Fibroblast of skin of back (primary cell): Measurements from ENCODE around the gene PHF1.
A peak's percentile ranks its signal among the peaks of the same experiment; 100 is the strongest.

Source experiments
- DNase-seq: peaks from one replicate; pipeline ENCODE4 v3.0.0-alpha.2; 2013

The PHF1 gene

DNA sequence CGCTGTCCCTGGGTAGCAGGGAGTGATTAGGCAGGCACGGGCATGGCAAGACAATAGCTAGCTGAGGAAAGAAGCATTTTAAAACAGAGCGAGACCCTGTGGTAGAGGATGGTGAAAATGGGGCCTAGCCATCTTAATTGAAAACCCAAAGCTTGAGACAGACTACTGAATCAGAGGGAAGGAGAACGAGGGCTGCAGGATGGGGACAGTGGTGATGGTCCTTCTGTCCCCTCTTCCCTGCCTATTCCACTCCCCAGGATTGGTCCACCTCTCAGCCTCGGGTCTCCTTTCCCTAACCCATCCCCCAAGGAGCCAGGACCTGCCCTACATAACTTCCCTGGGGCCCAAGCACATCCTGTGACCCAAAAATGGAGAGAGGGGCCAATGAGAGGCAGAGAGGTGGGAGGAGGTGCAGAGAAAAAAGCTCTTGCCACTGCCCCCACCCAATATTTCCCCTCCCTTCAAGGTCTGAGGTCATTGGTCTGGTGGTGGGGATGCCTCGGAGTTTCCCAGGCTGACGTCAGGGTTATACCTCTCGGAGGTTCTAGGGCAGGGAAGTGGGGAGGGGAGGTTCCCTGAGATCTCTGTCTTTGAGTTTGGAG lies 8.0 kb downstream of the PHF1 start:
- DNase-seq = no peak

DNA sequence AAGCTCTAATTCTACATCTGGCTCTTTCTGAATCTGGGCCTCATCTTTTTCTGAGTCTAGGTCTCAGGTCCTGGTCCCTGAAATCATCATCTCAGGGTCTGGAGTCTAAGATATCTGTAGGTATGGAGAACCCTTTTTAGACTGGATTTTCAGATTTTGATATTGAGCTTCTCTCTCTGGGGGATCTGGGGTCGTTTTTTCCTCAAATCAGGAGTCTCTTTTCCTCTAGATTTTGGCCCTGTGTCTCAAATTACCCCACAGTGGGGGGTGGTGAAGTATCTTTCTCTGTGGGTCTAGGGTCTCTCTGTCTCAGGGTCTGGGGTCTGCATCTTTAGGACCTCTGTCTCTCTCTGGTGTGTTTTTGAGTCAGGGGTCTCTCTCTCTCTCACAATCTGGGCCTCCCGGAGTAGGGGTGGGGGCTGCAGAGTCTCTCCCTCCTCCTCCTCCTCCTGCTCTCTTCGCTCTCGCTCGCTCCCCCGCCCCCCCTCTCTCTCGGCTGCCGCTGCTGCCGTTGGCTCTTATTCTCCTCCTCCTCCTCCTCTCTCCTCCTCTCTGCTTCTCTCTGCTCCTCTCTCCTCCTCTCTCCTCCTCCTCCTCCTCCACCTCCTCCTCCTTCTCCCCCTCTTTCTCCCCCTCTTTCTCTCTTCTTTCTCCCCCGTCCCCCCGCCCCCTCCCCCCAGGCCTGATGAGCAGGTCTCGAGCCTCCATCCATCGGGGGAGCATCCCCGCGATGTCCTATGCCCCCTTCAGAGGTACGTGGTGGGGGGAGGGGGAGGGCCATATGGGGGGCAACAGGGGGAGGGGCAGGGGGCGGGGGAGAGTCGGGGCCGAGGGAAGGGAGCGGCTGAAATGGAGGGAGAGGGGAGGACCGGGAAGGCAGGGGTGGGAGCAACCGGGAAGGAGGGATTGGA lies 9.0 kb downstream of the PHF1 start, which contains the start of gene SYNGAP1:
TSS of gene SYNGAP1 (plus strand) at position 486 of the 911 bp plus-strand sequence. CDS start at position 686, 200 bp downstream.
- peak; percentile 68 for DNase-seq

DNA sequence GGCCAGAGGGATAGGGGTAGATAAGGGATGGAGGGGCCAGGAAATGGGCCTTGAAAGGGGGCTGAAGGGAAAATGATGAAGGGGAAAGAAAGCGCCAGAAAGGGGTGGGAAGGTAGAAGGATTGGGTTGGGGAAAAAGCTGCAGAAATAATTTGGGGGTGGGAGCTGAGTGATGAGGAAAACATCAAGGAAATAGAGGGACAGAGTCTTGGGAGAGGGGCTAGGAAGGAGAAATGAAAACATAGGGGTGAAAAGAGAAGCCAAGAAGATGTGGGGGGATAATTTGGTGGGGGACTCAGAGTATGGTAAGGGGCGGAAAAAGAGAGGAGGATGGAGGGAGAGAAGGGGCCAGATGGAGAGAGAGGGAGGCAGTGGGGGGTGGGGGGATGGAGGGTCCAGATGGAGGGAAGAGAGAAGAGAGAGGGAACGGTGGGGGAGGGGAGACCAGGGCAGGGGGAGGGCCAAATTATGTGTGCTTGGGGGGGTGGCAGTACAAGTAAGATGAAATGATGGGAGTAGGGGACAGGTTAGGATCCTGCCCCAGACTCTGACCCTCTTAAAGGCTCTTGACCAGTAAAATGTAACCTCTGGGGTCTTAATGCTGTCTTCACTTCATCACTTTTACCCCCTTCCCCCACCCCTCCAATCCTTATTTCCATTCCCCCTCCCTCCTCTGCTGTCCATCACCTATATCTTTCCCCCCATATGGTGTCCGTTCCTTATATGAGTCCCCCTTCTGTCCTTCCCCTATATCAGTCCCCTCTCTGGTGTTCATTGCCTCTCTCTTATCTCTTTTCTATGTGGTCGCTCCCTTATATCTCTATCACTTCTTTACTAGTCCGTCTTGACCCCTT lies 9.9 kb downstream of the PHF1 start:
- no peak for DNase-seq

DNA sequence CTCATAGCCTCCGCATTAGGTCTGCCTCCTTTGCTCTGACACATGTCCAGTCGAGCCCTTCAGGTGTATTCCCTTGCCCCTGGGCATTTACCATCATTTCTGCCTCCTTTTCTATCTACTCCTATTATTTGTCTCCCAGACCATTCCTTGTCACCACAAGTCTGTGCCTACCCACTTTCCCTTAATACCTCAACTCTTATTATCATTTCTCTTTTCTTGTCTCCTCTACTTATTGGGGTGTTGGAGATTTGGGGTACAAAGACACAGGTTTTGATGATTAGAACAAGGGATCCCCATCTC lies 10.5 kb downstream of the PHF1 start:
- no peak for DNase-seq

DNA sequence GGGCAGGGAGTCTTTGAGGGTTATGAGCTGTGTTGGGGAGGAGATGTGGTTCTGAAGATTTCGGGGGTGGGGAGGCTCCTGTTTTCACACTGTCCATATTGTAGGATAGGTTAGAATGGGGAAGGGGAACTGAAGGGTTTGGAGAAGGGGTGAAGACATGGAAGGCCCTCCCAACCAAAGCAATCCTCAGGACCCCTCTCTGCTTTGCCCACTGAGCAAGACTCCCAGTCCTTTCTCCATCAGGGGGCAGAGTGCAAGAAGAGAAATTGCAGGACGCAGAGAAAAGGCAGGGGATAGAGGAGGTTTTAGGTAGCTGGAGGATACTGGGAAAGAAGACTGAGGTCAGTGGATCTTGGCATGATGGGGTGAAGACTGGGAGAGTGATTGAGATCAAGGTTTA lies 13.0 kb downstream of the PHF1 start:
- DNase-seq = no peak

DNA sequence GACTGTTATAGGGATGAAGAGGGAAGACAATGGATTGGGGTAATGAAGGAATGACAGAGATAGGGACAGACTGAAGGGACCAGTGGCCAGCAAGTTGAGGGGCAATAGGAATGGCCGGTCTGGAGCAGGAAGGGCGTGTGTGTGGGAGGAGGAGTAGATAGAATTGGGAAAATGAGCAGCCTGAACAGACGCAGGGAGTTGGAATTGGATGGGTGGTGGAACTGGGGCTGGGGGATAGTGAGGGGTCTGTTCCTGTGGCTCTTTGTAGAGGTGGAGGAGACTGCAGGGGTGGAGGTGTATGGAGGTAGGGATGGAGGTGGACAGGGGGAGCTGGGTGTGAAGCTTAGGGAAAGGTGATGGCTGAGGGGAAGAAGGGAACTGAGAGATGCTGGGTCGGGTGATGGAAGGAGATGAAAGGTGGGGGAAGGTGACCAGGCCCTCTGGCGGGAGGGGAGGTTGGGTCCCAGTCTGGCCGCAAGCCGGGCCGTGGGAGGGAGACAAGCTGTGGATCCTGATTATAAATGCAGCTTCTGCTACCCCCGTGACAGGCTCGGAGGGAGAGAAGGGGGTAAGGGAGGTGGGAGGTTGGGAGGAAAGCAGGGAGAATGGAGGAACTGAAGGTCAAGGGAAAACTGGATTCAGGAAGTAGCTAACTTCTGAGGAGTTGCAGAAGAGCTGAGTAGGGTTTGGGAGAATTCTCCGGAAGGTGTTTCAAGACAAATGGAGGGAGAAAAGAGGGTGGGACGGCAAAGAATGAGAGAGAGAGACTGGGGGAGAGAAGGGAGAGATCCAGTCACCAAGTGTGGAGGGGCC lies 14.2 kb downstream of the PHF1 start:
- DNase-seq = no peak

DNA sequence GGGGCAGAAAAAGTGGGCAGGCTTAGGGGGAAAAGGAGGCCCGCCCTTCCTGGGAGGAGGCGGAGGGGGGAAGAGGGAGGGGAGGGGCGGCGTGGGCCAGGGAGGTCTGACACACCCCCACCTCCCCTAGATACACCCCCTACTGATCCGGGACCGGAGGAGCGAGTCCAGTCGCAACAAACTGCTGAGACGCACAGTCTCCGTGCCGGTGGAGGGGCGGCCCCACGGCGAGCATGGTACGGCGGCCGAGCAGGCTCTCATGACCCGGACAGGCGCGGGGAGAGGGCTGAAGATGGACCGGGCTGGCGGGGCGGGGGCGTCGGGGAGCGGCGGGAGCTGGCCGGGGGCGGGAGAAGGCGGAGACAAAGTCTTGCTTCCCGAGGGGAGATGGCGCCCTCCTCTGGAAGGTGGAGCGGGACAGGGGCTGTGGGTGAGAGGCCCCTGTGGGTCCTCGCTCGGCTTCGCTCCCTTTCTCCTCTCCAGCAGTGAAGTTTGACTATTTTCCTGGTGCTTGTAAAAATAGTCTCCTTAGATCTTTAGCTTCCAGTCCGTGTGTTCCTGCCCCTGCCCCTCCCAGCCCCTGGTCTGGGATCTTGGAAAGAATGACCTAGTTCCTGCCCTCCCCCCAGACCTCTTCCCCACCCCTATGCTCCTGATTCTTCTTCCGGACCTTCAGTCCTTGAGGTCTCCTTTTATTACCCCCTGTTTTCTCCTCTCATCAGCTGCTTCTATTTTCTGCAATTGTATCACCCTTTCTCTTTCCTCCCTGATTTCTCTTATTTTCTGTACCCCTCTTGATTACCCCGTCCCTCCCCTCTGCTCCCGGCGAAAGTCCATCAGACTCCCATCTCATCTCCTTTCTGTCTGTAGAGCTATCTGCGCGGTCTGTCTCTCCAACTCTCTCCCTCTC lies 15.1 kb downstream of the PHF1 start:
- peak; percentile 89 for DNase-seq

DNA sequence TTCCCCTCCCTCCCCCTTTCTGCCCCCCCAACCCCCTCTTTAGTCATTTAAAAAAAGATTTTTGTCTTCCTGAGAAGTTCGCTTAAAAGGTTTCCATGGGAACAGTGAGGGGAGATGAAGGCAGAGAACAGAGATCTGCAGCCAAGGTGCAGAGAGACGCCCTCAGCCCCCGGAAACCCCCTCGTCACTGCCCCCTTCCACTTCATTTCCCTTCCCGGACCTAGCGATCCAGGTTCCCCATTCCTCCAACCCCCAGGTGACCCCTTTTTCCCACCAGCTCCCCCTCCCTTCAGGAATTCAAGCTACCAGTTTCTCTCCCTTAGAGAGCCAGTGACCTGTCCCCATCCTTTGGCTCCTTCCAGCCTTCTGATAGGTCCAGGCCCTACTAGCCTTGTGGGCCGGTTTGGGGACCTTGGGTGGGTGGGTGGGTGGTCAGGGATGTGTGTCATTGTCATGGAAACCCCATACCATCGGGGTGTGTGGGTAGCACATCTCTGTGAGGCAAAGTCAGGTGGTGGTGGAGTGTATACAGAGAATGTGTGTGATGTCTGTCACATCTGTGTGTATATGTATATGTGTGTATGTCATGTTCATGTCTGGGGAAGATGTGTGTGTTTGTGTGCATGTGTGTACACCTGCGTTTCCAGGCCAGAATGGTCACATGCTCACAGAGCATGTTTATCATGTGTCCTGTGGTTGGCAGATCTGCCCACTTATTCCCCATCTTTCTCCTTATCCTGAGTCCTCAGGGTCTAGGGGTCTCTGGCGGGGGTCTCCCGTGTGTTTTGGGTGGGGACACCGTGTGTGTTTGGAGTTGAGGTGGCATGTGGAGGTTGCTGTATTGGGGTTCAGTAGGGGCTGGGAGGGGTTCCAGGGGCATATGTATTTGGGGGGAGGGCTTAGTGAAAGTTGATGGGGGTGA lies 16.0 kb downstream of the PHF1 start:
- no peak for DNase-seq

DNA sequence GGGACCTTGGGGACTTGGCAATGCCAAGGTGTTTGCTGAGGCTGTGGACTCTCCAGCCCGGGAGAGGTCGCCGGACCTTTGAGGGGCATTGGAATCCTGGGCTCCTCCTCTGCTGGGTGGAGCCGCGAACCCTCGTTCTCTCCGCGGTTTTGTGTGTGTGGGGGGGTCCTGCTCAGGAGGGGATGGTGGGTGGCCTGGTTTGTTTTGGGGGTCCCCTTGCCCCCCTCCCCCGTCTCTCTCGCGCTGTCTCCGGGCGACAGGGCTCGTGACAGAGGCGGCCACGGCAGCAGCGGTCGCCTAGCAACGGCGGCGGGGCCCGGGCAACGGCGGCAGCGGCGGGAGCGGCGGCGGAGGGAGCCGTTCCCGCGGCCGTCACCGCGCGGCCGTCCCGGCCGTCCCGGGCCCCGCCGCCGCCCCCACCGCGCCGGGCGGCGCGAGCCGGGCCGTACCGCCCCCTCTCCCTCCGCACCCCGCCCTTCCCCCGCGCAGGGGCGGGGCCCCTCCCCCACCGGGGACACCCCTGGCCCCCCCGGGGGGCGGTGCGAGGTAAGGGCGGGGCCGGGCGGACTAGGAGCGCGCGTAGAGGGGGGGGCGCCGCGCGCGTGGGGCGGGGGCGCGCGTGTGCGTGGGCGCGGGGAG lies 16.9 kb downstream of the PHF1 start:
- no peak for DNase-seq

DNA sequence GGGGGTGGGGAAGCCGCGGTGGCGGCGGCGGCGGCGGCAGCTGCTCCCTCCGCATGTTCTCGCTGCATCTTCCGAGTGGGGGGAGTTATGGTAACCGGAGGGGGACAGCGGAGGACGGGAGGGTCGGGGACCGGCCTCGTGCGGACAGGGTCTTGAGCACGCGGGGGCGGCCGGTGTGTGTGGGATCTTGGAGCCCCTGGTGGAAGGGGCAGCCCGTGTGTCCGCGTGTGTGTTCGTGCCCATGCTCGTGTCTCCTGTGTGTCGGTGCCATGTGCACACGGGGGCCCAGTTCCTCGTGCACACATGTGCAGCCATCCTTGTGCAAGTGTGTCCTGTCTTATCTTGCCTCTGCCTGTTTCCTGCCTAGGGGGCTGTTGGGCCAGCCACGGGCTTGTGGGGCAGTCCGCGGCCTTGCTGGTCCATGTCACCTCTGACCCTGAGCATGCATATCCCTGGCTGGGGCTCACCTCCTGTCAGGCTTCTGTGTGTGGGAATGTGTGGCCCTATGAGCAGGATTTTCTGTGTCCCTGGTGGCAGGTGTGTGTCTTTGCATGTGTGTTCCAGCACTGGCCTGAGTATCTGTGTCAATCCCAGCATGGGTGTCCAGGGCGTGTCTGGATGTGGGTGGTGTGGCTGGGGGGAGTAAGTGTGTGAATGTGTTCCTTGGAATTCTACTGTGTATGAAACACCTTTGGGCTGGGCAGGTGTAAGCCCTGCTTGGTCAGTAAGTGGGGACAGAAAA lies 17.6 kb downstream of the PHF1 start:
- no peak for DNase-seq

DNA sequence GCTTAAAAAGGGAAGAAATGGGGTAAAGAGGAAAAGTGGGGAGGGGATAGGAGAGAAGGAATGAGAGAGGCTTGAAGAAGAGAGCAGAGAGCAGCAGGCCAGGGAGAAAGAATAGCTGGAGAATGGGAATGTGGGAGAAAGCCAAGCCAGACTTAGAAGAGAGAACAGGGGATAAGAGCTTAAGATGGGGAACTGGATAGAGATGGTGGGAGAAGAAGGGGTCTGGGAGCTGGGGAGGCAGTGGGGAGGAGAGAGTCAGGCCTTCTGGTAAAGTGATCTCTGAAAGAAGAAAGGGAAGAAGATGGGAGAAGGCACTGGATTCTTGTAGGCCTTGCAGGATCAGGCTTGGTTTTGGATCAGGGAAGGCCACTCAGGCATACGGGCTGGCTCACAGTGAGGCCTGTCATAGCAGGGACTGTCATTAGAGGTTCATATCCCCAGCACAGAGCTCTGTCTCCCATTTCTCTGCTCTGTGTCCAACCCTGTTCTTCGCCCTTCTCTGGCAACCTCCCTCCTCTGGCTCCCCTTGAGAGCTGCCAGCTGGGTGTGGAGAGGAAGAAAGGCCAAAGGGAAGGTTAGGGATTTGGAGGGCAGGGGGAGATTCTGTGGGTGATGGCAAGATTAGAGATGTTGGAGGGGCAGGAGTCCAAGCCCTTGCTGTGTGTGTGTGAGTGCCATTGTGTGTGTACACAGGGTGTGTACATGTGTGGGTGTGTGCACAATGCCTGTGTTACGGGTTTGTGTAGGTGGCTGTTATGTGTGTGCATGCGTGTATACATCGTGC lies 18.3 kb downstream of the PHF1 start:
- DNase-seq = no peak

DNA sequence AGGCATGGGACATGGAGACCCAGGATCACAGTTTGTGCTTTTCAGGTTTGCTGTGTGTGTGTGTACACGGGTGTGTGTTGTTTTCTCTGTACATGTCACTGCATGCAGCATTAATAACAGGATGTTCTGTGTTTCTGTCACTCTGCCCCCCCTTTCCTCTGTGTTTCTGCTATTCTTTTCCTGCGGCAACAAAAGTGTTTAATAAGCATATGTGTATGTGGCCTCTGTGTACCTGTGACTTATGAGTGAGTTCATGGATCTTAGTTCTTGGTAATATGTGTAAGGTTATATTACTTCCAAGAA lies 18.9 kb downstream of the PHF1 start:
- DNase-seq = no peak

DNA sequence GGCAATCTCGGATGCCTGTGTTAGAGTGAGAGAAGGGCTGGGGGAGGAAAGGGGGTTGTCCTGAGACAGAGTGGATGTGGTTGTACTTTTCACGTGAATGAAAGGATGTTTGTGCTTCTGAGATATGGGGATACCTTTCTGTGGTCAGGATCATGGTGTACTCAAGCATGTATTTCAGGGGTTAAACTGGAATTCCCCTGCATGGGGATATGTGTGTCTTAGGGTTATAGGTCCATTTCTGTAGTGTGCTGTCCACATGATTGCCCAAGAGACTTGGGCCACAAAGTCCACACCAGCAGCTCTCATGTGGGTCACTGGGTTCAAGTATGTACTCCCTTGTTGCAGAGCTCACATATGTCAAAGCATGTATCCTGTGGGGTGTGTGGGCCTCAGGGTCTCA lies 19.5 kb downstream of the PHF1 start:
- DNase-seq = no peak

DNA sequence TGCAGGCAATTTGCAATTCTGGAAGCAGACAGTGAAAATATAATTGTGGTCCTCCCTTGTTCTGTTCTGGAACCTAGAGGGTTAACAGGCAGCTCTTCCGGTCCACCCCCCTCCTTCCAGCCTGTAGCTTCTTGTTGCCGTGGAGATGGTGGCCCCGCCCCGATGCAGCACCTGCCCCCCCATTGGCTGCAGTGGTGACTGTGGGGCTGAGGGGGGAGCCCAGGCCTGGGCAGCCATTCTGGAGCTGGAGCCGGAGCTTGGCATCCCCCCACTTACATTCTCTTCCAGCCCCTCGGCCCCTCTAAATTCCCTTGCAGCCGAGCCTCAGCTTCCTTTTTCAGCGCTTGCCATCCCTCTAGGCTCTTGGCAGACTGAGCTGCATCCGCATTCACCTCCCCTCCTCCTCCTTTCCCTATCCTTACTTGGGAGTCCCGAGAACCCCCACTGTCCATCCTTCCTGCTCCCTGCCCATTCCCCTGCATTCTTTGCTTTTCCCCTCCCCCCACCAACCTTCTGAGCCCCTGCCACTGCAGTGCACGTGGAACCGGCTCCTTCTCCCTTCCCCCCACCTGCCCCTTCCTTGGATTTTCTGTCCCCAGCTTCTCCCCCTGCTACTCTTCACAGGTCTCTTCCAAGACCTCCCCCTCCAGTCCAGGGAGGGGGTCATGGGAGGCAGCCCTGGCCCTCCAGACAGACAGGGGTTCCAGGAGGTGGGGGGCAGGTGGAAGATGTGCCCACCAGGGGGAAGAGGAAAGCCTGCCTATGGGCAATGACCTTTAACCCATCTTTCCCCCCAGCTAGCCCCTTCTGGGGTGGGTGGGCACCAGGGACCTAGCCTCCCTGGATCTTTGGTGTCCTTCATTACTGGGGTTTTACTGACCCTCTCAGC lies 20.4 kb downstream of the PHF1 start:
- DNase-seq = peak; percentile 68

DNA sequence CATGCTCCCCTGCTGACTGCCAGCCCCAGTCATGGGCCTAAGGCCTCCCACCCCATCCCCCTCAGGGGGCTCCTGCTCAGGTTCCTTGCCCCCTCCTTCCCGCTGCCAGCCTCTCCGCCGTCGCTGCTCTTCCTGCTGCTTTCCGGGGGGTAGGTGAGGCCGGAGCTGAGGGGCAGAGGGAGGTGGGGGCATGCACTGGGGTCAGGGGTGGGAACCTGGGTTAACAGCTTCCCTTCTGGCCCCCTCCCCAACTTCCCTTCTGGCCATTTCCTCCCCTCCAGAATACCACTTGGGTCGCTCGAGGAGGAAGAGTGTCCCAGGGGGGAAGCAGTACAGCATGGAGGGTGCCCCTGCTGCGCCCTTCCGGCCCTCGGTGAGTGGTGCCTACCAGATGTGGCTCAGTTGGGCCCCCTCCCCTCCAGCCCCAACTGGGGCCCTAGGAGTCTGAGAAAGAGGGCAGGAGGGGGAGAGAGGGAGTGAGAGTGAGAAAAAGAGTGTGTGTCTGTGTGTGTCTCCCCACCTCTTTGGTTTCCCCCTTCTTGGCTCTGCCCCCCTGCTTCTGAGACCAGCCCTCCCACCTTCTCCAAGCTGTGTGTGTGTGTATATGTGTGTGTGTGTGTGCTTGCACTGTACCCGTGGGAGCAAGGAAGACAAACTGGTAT lies 21.2 kb downstream of the PHF1 start:
- no peak for DNase-seq

DNA sequence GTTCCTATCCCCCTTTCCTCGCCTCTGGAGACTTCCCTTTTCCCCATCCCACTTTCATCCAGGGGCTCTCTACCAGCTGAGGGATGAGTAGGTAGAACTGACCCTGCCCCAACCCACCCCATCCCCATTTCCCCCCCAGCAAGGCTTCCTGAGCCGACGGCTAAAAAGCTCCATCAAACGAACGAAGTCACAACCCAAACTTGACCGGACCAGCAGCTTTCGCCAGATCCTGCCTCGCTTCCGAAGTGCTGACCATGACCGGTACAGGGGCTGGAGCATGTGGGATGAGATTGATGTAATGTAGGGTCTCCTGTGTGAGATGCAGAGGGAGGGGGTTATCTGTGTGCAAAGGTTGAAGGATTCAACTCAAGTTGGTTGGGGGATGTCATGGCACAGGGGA lies 21.7 kb downstream of the PHF1 start:
- DNase-seq = no peak
